CD14-positive monocyte (primary cell): ENCODE data around the gene OR4D1. TPM values are rescaled to one million over a fixed set of nuclear protein-coding genes. Genes with fewer than 3 reads are reported as not detected.

Experiments used
- DNase-seq, 3 donors: peaks; one replicate each; pipeline ENCODE4 v3.0.0-alpha.2; 2011 to 2022
- H2AFZ ChIP-seq: 2 replicates; pipeline ENCODE4 v1.6.0; 2012; ENCODE audit warnings: mild to moderate bottlenecking, low read depth, low read length, inconsistent platforms; ENCODE audit not compliant: insufficient read depth, poor library complexity, severe bottlenecking
- H3K27ac ChIP-seq, 2 donors: 1 replicate in 1 of 2; 2 replicates in 1 of 2; pipeline ENCODE4 v1.5.1; 2012 to 2013; ENCODE audit warnings: low read length in 2 of 2, control low read depth in 1 of 2, inconsistent platforms in 1 of 2, low read depth in 1 of 2, mild to moderate bottlenecking in 1 of 2
- H3K27me3 ChIP-seq, 2 donors: one replicate each; pipeline versions ENCODE4 v1.6.0 to v1.6.1; 2011 to 2013; ENCODE audit warnings: low read length in 2 of 2; ENCODE audit not compliant: control insufficient read depth in 2 of 2, insufficient read depth in 2 of 2
- H3K36me3 ChIP-seq, 2 donors: replicated peaks in 1 of 2; 1 replicate in 1 of 2; 2 replicates in 1 of 2; pipeline versions ENCODE4 v1.5.1 to v1.6.1; 2012 to 2013; ENCODE audit warnings: low read length in 2 of 2, control low read depth in 1 of 2, inconsistent platforms in 1 of 2, mild to moderate bottlenecking in 1 of 2; ENCODE audit not compliant: insufficient read depth in 2 of 2, control insufficient read depth in 1 of 2
- H3K4me1 ChIP-seq, 2 donors: 1 replicate in 1 of 2; 2 replicates in 1 of 2; pipeline versions ENCODE4 v1.5.1 to v1.6.1; 2012 to 2013; ENCODE audit warnings: low read length in 2 of 2, control low read depth in 1 of 2, inconsistent platforms in 1 of 2, mild to moderate bottlenecking in 1 of 2, moderate library complexity in 1 of 2; ENCODE audit not compliant: insufficient read depth in 2 of 2, control insufficient read depth in 1 of 2
- H3K4me2 ChIP-seq: replicated peaks from 2 replicates; pipeline ENCODE3; 2012; ENCODE audit warnings: low read length, moderate library complexity, mild to moderate bottlenecking; ENCODE audit not compliant: poor library complexity, severe bottlenecking; ENCODE audit errors: extremely low read depth
- H3K4me3 ChIP-seq, 3 experiments: fragments of 200-600 bp in 1 of 3; sonication (generic) in 1 of 3; replicated peaks in 1 of 3; 1 replicate in 2 of 3; 2 replicates in 1 of 3; pipeline ENCODE4 v1.5.1; 2011 to 2013; ENCODE audit warnings: low read length in 3 of 3, mild to moderate bottlenecking in 3 of 3, control low read depth in 2 of 3, low read depth in 2 of 3, inconsistent platforms in 1 of 3, moderate library complexity in 1 of 3
- H3K79me2 ChIP-seq: 2 replicates; pipeline ENCODE4 v1.6.0; 2012; ENCODE audit warnings: mild to moderate bottlenecking, control low read depth, inconsistent platforms, low read length, moderate library complexity; ENCODE audit not compliant: insufficient read depth
- H3K9ac ChIP-seq: 2 replicates; pipeline ENCODE4 v1.6.0; 2017; ENCODE audit warnings: low read length, mild to moderate bottlenecking; ENCODE audit not compliant: insufficient read depth, poor library complexity, severe bottlenecking
- H3K9me3 ChIP-seq, 2 donors: replicated peaks in 1 of 2; 1 replicate in 1 of 2; 2 replicates in 1 of 2; pipeline versions ENCODE4 v1.5.1 to v1.6.1; 2012 to 2013; ENCODE audit warnings: low read length in 2 of 2, control low read depth in 1 of 2; ENCODE audit not compliant: control insufficient read depth in 1 of 2, insufficient read depth in 1 of 2
- H4K20me1 ChIP-seq: 2 replicates; pipeline ENCODE4 v1.6.0; 2012; ENCODE audit warnings: mild to moderate bottlenecking, low read length, control low read depth, moderate library complexity; ENCODE audit not compliant: insufficient read depth
- H3K27ac Mint-ChIP-seq, 7 donors: one replicate each; pipeline ENCODE4 v1.8.0; 2020; ENCODE audit warnings: mild to moderate bottlenecking in 7 of 7, mixed read lengths in 7 of 7, moderate library complexity in 6 of 7, inconsistent platforms in 2 of 7
- H3K27me3 Mint-ChIP-seq, 3 donors: one replicate each; pipeline ENCODE4 v1.8.0; 2021 to 2022; ENCODE audit warnings: low read depth in 3 of 3, mild to moderate bottlenecking in 3 of 3, mixed read lengths in 3 of 3, moderate library complexity in 3 of 3, inconsistent platforms in 1 of 3
- H3K36me3 Mint-ChIP-seq, 2 donors: one replicate each; pipeline ENCODE4 v1.8.0; 2020; ENCODE audit warnings: mixed read lengths in 2 of 2, inconsistent platforms in 1 of 2, mild to moderate bottlenecking in 1 of 2
- H3K4me1 Mint-ChIP-seq: one replicate; pipeline ENCODE4 v1.8.0; 2020; ENCODE audit warnings: mild to moderate bottlenecking, mixed read lengths
- H3K4me3 Mint-ChIP-seq, 2 donors: one replicate each; pipeline ENCODE4 v1.8.0; 2020; ENCODE audit warnings: mild to moderate bottlenecking in 2 of 2, mixed read lengths in 2 of 2, moderate library complexity in 1 of 2
- H3K9me3 Mint-ChIP-seq, 7 donors: one replicate each; pipeline ENCODE4 v1.8.0; 2020 to 2022; ENCODE audit warnings: mixed read lengths in 7 of 7, mild to moderate bottlenecking in 6 of 7, moderate library complexity in 6 of 7, inconsistent platforms in 2 of 7
- CTCF ChIP-seq: fragments of 200-600 bp; IDR thresholded peaks from one replicate; pipeline ENCODE4 v1.8.0; 2022; ENCODE audit warnings: antibody characterized with exemption, mild to moderate bottlenecking
- WGBS: methylation state at CpG from one replicate; pipeline ENCODE4 v1.1.5; 2013; ENCODE audit warnings: missing lambda C conversion rate; ENCODE audit not compliant: insufficient coverage; 5-methylcytosine and 5-hydroxymethylcytosine counted together
- intact Hi-C, 2 donors: fragments of 100-400 bp; cut with micrococcal nuclease; formaldehyde crosslinking; loops; one replicate each; pipeline versions ENCODE4 v1.15.0 to v1.15.1; 2023
- polyA plus RNA-seq, 3 donors: library from polyadenylated mRNA; depleted of rRNA in 1 of 3; unstranded in 2 of 3; stranded (reverse) in 1 of 3; fragments of 300-500 nt in 2 of 3; fragments of >200 nt in 1 of 3; fragmentation: Illumina TruSeq in 2 of 3; gene quantifications; 1 replicate in 2 of 3; 2 replicates in 1 of 3; pipeline ENCODE4 v1.2.3, GENCODE V29; 2012 to 2021

Gene OR4D1
- polyA plus RNA-seq, 3 donors, result 0.03 TPM; not detected in 2

GRCh38 chr17:58111676-58112075, 36.5 kb upstream of the OR4D1 start:
- DNase-seq, result no peak
- no peaks in the 10 kb centered on the region for H3K79me2 ChIP-seq
- intact Hi-C loops, result loop anchor here (5.0 to 10.0 kb wide), 5 partner anchors 247 to 984 kb away; no protein-coding TSS in a partner anchor
- Mint-ChIP-seq H3K27me3 (peaks cover 6 to 18% (median 8%) of the 10 kb centered on the region in 3 donors), H3K4me1 (peaks cover 2% of the 10 kb centered on the region), H3K4me3 (no peak overlapping the region), H3K27ac (no peak overlapping the region), H3K9me3 (peaks cover 0 to 8% (median 3%) of the 10 kb centered on the region in 7 donors), H3K36me3 (no peaks in the 10 kb centered on the region)
- peaks cover 2% of the 10 kb centered on the region in 2 donors for H3K27me3 ChIP-seq
- no peaks in the 10 kb centered on the region for H3K9me3 ChIP-seq
- H3K4me1 ChIP-seq, result no peaks in the 10 kb centered on the region
- H3K9ac ChIP-seq, result no peak overlapping the region
- TF ChIP-seq CTCF, result no peak
- H3K36me3 ChIP-seq, result no peaks in the 10 kb centered on the region
- no peak overlapping the region for H3K4me2 ChIP-seq
- no peak overlapping the region for H3K4me3 ChIP-seq
- no peaks in the 10 kb centered on the region for H4K20me1 ChIP-seq
- no peak overlapping the region for H3K27ac ChIP-seq
- H2AFZ ChIP-seq, result no peak overlapping the region
- 100% methylated on average over 2 of the region's 3 CpGs for WGBS

DNA sequence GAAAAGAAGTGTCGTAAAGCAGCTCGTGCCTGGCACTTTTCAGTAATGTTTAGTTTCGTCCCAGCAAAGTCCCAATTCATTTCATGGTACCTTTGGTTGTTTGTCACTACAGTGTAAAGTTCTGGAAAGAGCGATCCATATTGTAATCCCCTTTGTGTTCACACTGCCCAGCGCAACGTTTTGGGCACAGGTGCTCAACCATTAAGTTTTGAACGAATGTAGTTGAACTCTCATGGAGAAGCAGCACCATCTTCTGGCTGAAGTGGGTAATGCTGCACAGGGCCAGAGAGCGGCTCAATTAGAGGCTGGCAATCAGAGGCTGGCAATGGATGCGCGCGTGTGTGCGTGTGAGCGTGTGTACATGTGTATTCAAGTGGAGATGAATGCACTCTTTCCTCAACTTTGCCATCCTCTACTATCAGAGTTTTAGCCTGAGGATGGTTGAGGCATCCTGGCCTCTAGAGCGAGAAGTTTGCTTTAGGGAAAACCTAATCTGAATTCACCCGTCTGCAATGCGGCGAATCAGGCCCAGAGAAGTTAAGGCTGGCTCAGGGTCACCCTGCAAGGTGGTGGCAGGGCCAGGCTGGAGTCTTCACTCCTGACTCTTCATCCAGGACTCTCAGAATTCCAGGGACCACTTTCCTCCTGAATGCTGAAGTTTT, 35.1 kb upstream of the OR4D1 start:
- no peaks in the 10 kb centered on the region for H3K9me3 Mint-ChIP-seq
- H3K27me3 Mint-ChIP-seq, result peaks cover 6 to 16% (median 12%) of the 10 kb centered on the region in 3 donors
- Histone ChIP-seq H3K9me3 (no peaks in the 10 kb centered on the region), H3K4me1 (no peaks in the 10 kb centered on the region), H3K9ac (no peak overlapping the region), H2AFZ (no peak overlapping the region), H3K4me2 (no peak overlapping the region), H3K79me2 (no peaks in the 10 kb centered on the region), H3K36me3 (no peaks in the 10 kb centered on the region), H4K20me1 (no peaks in the 10 kb centered on the region), H3K27ac (no peak overlapping the region), H3K27me3 (peaks cover 2% of the 10 kb centered on the region in 2 donors), H3K4me3 (no peak overlapping the region)
- TF ChIP-seq CTCF, result peak; percentile 91
- H3K4me1 Mint-ChIP-seq, result peaks cover 2% of the 10 kb centered on the region
- H3K36me3 Mint-ChIP-seq, result no peaks in the 10 kb centered on the region
- H3K4me3 Mint-ChIP-seq, result no peak overlapping the region
- DNase-seq, result peak; percentile 54 to 66 (median 62)
- WGBS, result 57% methylated on average over 11 of the region's 17 CpGs
- intact Hi-C loops, result loop anchor here (5.0 to 10.0 kb wide), 5 partner anchors 248 to 986 kb away; no protein-coding TSS in a partner anchor
- no peak overlapping the region for H3K27ac Mint-ChIP-seq
